A549 (cell line): ENCODE results near the gene RXFP2. TPM values are rescaled to one million over a fixed set of nuclear protein-coding genes. Genes with fewer than 3 reads are reported as not detected.

Experiments used
- ATAC-seq, 2 experiments: fragments of 200-7000 bp in 1 of 2; fragments of >200 bp in 1 of 2; cut with Nextera tagmentation in 1 of 2; cut with Tn5 transposase in 1 of 2; 3 replicates each; pipeline versions ENCODE4 v1.8.0 to v1.9.1; 2018 to 2020; ENCODE audit warnings: mild to moderate bottlenecking in 1 of 2, moderate library complexity in 1 of 2
- CTCF ChIA-PET: fragments of 300-600 bp; sonication (Branson Sonifier 250); formaldehyde crosslinking; extraction: SDS; loops from one replicate; lab custom pipeline; 2021; ENCODE audit warnings: antibody characterized with exemption, inconsistent platforms; lab: Yijun Ruan, JAX
- POLR2A ChIA-PET: fragments of 350-600 bp; formaldehyde crosslinking; extraction: SDS; loops from one replicate; lab custom pipeline; 2021; ENCODE audit warnings: antibody characterized with exemption, inconsistent platforms; lab: Yijun Ruan, JAX
- DNase-seq, 2 experiments: peaks; one replicate each; pipeline versions ENCODE4 v3.0.0 to v3.0.0-alpha.2; 2011 to 2016; ENCODE audit warnings: low read depth in 1 of 2, low spot score in 1 of 2
- FAIRE-seq: peaks from 2 replicates; lab custom pipeline; 2011; peaks lifted over from hg19 to GRCh38; lab: Jason Lieb, UNC
- H3K27ac ChIP-seq, 2 experiments: fragments of >200 bp; sonication (Bioruptor Twin); formaldehyde crosslinking; 3 replicates each; pipeline ENCODE4 v1.5.1; 2016 to 2017
- H3K4me1 ChIP-seq: fragments of >200 bp; sonication (Bioruptor Twin); formaldehyde crosslinking; 3 replicates; pipeline ENCODE4 v1.6.1; 2016
- H3K4me2 ChIP-seq: fragments of >200 bp; sonication (Bioruptor Twin); formaldehyde crosslinking; 3 replicates; pipeline ENCODE4 v1.6.1; 2016
- H3K4me3 ChIP-seq: fragments of >200 bp; sonication (Bioruptor Twin); formaldehyde crosslinking; 3 replicates; pipeline ENCODE4 v1.5.1; 2016
- H3K9me3 ChIP-seq: fragments of >200 bp; sonication (Bioruptor Twin); formaldehyde crosslinking; 3 replicates; pipeline ENCODE4 v1.6.1; 2016
- CHD4 ChIP-seq: fragments of 200-600 bp; sonication (generic); IDR thresholded peaks from 2 replicates; pipeline ENCODE4 v1.6.1; 2016; ENCODE audit warnings: antibody characterized with exemption, mild to moderate bottlenecking, borderline replicate concordance
- EHF ChIP-seq: fragments of 250-450 bp; sonication (Bioruptor Pico); IDR thresholded peaks from 2 replicates; pipeline ENCODE4 v1.5.0; 2020; ENCODE audit warnings: mild to moderate bottlenecking
- EHMT2 ChIP-seq: fragments of 200-600 bp; sonication (generic); IDR thresholded peaks from 2 replicates; pipeline ENCODE4 v1.6.1; 2016; ENCODE audit warnings: antibody characterized with exemption, low read depth, mild to moderate bottlenecking, moderate library complexity
- EP300 ChIP-seq, 2 experiments: fragments of >200 bp; sonication (Bioruptor Twin); formaldehyde crosslinking; IDR thresholded peaks; 2 replicates in 1 of 2; 3 replicates in 1 of 2; pipeline ENCODE4 v1.6.1; 2016 to 2017
- ESRRA ChIP-seq: fragments of 150-350 bp; IDR thresholded peaks from 2 replicates; pipeline ENCODE4 v1.6.1; 2014; ENCODE audit warnings: mild to moderate bottlenecking, low read length, borderline replicate concordance
- FOSB ChIP-seq: fragments of 250-450 bp; sonication (Bioruptor Pico); IDR thresholded peaks from 2 replicates; pipeline ENCODE4 v1.5.0; 2020; ENCODE audit warnings: mild to moderate bottlenecking, moderate library complexity
- FOXS1 ChIP-seq: fragments of 250-450 bp; sonication (Bioruptor Pico); IDR thresholded peaks from 2 replicates; pipeline ENCODE4 v1.5.0; 2020; ENCODE audit warnings: mild to moderate bottlenecking, moderate library complexity
- HDAC2 ChIP-seq: fragments of 200-600 bp; sonication (generic); IDR thresholded peaks from 2 replicates; pipeline ENCODE4 v1.6.1; 2016
- HOXB5 ChIP-seq: fragments of 250-450 bp; sonication (Bioruptor Pico); IDR thresholded peaks from 2 replicates; pipeline ENCODE4 v1.5.0; 2020; ENCODE audit warnings: mild to moderate bottlenecking, moderate library complexity
- MYC ChIP-seq: IDR thresholded peaks from 2 replicates; pipeline ENCODE4 v1.6.1; 2012; ENCODE audit warnings: mild to moderate bottlenecking, inconsistent platforms, low read length, improper control_type of control experiment, borderline replicate concordance
- NFE2L2 ChIP-seq: fragments of 150-350 bp; conservative IDR thresholded peaks from 2 replicates; pipeline ENCODE4 v1.6.1; 2014; ENCODE audit warnings: low read length
- NPAS2 ChIP-seq: fragments of 250-450 bp; sonication (Bioruptor Pico); IDR thresholded peaks from 2 replicates; pipeline ENCODE4 v1.8.0; 2022; ENCODE audit warnings: mild to moderate bottlenecking, moderate library complexity, borderline replicate concordance
- PHF8 ChIP-seq: fragments of 200-600 bp; sonication (generic); IDR thresholded peaks from 2 replicates; pipeline ENCODE4 v1.6.1; 2016; ENCODE audit warnings: low read depth, mild to moderate bottlenecking, antibody characterized with exemption, moderate library complexity, borderline replicate concordance
- RARB ChIP-seq: fragments of 250-450 bp; sonication (Bioruptor Pico); IDR thresholded peaks from 2 replicates; pipeline ENCODE4 v1.8.0; 2021; ENCODE audit warnings: mild to moderate bottlenecking, moderate library complexity
- RCOR1 ChIP-seq: fragments of 150-350 bp; IDR thresholded peaks from 2 replicates; pipeline ENCODE4 v1.6.1; 2014; ENCODE audit warnings: antibody characterized with exemption, low read length, low read depth
- SREBF2 ChIP-seq: fragments of 450-650 bp; IDR thresholded peaks from 2 replicates; pipeline ENCODE4 v1.6.1; 2014; ENCODE audit warnings: mild to moderate bottlenecking, moderate library complexity
- TFCP2L1 ChIP-seq: fragments of 250-450 bp; sonication (Bioruptor Pico); IDR thresholded peaks from 2 replicates; pipeline ENCODE4 v1.5.0; 2021; ENCODE audit warnings: mild to moderate bottlenecking
- TP53 ChIP-seq: fragments of 250-450 bp; sonication (Bioruptor Pico); IDR thresholded peaks from 2 replicates; pipeline ENCODE4 v1.5.0; 2021; ENCODE audit warnings: mild to moderate bottlenecking, moderate library complexity
- USF2 ChIP-seq: fragments of 450-650 bp; IDR thresholded peaks from 2 replicates; pipeline ENCODE4 v1.6.1; 2014; ENCODE audit warnings: antibody characterized with exemption
- WGBS: methylation state at CpG from one replicate; pipeline ENCODE4 v1.1.6; 2017; ENCODE audit errors: missing lambda C conversion rate; 5-methylcytosine and 5-hydroxymethylcytosine counted together
- polyA plus RNA-seq, 4 experiments: library from polyadenylated mRNA; depleted of rRNA in 3 of 4; stranded (reverse); fragments of >200 nt; fragmentation: RNase III in 1 of 4; extraction: RNeasy Plus Mini Kit Qiagen cat#74134 plus additional on column Dnase treatment in 1 of 4; gene quantifications; 2 replicates in 3 of 4; 3 replicates in 1 of 4; pipeline ENCODE4 v1.2.3, GENCODE V29; 2011 to 2017
- TF ChIP-seq, protein P1 (sequence below): fragments of 200-600 bp; sonication (generic); IDR thresholded peaks from 2 replicates; pipeline ENCODE4 v1.6.1; 2016; ENCODE audit warnings: antibody characterized with exemption, mild to moderate bottlenecking, moderate library complexity
- TF ChIP-seq, protein P2 (sequence below): fragments of 150-350 bp; IDR thresholded peaks from 2 replicates; pipeline ENCODE4 v1.6.1; 2014; ENCODE audit warnings: low read depth, mild to moderate bottlenecking, low read length
- TF ChIP-seq, protein P3 (sequence below): fragments of >200 bp; sonication (Bioruptor Twin); formaldehyde crosslinking; IDR thresholded peaks from 3 replicates; pipeline ENCODE4 v1.6.1; 2016

RXFP2 gene
- polyA plus RNA-seq, 2 of the 4 experiments (the other 2 are of a cell fraction), result not detected

- 30% methylated on average over 7 of the region's 7 CpGs for WGBS
- FAIRE-seq (no peak), DNase-seq (no peak), ATAC-seq (no peak)
- no peak overlapping the region for H3K4me2 ChIP-seq
- no peaks in the 10 kb centered on the region for H3K4me1 ChIP-seq
- H3K27ac ChIP-seq, result no peak overlapping the region
- ChIA-PET CTCF (interaction anchor here (0.6 kb wide), 1 partner anchor 52 kb away, joined by 4 read pairs; no protein-coding TSS in a partner anchor), POLR2A (no interaction called here)
- H3K4me3 ChIP-seq, result no peak overlapping the region
- no peaks in the 10 kb centered on the region for H3K9me3 ChIP-seq
- TF ChIP-seq PHF8 (no peak), TP53 (CRISPR knock-in tag) (no peak), HDAC2 (no peak), CHD4 (no peak), EHF (CRISPR knock-in tag) (no peak), RCOR1 (no peak), FOSB (no peak)
Measured at GRCh38 chr13:31786011-31786410, 46.7 kb downstream of the RXFP2 start.

DNA sequence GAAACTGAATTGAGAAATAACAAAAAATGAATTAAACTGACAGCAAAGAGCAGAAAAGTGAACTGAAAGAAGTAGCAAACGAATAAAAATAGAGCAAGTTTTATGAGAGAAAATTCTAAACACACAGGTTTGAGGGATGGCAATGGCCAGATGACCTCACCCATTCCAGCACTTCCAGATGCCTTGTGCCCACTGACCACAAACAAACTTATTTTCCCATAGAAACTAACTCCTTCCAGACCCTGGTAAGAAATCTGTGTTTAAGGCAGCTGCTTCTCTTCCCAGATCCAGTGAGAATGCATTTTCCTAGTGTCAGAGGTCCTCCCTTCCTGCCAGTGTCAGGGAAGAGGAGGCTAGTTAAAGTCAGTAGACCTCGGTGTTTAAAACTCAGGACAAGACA is 51.7 kb downstream of the RXFP2 start:
- no peaks in the 10 kb centered on the region for H3K9me3 ChIP-seq
- POLR2A ChIA-PET, result no interaction called here
- H3K4me2 ChIP-seq, result no peak overlapping the region
- TF ChIP-seq SREBF2 (no peak), NFE2L2 (no peak), MYC (no peak), EHF (CRISPR knock-in tag) (no peak), RCOR1 (no peak), USF2 (no peak), FOXS1 (no peak), ESRRA (no peak), EP300 (IDR thresholded peaks at IDR 0.05) (no peak)
- TF ChIP-seq, protein P1, sequence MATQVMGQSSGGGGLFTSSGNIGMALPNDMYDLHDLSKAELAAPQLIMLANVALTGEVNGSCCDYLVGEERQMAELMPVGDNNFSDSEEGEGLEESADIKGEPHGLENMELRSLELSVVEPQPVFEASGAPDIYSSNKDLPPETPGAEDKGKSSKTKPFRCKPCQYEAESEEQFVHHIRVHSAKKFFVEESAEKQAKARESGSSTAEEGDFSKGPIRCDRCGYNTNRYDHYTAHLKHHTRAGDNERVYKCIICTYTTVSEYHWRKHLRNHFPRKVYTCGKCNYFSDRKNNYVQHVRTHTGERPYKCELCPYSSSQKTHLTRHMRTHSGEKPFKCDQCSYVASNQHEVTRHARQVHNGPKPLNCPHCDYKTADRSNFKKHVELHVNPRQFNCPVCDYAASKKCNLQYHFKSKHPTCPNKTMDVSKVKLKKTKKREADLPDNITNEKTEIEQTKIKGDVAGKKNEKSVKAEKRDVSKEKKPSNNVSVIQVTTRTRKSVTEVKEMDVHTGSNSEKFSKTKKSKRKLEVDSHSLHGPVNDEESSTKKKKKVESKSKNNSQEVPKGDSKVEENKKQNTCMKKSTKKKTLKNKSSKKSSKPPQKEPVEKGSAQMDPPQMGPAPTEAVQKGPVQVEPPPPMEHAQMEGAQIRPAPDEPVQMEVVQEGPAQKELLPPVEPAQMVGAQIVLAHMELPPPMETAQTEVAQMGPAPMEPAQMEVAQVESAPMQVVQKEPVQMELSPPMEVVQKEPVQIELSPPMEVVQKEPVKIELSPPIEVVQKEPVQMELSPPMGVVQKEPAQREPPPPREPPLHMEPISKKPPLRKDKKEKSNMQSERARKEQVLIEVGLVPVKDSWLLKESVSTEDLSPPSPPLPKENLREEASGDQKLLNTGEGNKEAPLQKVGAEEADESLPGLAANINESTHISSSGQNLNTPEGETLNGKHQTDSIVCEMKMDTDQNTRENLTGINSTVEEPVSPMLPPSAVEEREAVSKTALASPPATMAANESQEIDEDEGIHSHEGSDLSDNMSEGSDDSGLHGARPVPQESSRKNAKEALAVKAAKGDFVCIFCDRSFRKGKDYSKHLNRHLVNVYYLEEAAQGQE, result no peak
- TF ChIP-seq, protein P2, sequence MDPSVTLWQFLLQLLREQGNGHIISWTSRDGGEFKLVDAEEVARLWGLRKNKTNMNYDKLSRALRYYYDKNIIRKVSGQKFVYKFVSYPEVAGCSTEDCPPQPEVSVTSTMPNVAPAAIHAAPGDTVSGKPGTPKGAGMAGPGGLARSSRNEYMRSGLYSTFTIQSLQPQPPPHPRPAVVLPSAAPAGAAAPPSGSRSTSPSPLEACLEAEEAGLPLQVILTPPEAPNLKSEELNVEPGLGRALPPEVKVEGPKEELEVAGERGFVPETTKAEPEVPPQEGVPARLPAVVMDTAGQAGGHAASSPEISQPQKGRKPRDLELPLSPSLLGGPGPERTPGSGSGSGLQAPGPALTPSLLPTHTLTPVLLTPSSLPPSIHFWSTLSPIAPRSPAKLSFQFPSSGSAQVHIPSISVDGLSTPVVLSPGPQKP, result no peak
- TF ChIP-seq, all 56 proteins: peak for 0
- ATAC-seq, result no peak
- H3K27ac ChIP-seq, result no peak overlapping the region
- CTCF ChIA-PET, result no interaction called here
- H3K4me1 ChIP-seq, result no peaks in the 10 kb centered on the region
- no peak for DNase-seq
- WGBS, result 0% methylated on average over 2 of the region's 2 CpGs
- FAIRE-seq, result no peak
- H3K4me3 ChIP-seq, result no peak overlapping the region

GRCh38 chr13:31793246-31793645 is 53.9 kb downstream of the RXFP2 start:
- FAIRE-seq (no peak), ATAC-seq (no peak), DNase-seq (no peak)
- ChIA-PET CTCF (interaction anchor here (1.0 kb wide), 1 partner anchor 556 kb away, joined by 4 read pairs; no protein-coding TSS in a partner anchor), POLR2A (no interaction called here)
- Histone ChIP-seq H3K4me2 (no peak overlapping the region), H3K4me1 (no peaks in the 10 kb centered on the region), H3K9me3 (no peaks in the 10 kb centered on the region), H3K27ac (no peak overlapping the region), H3K4me3 (no peak overlapping the region)
- TF ChIP-seq NPAS2 (CRISPR knock-in tag), result no peak
- no peak for TF ChIP-seq HOXB5 (CRISPR knock-in tag)
- no peak for TF ChIP-seq NFE2L2
- no peak for TF ChIP-seq EP300 (IDR thresholded peaks at IDR 0.05)
- TF ChIP-seq TFCP2L1 (CRISPR knock-in tag), result no peak
- TF ChIP-seq, protein P3, sequence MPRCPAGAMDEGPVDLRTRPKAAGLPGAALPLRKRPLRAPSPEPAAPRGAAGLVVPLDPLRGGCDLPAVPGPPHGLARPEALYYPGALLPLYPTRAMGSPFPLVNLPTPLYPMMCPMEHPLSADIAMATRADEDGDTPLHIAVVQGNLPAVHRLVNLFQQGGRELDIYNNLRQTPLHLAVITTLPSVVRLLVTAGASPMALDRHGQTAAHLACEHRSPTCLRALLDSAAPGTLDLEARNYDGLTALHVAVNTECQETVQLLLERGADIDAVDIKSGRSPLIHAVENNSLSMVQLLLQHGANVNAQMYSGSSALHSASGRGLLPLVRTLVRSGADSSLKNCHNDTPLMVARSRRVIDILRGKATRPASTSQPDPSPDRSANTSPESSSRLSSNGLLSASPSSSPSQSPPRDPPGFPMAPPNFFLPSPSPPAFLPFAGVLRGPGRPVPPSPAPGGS, result no peak
- no peak for TF ChIP-seq SREBF2
- no peak for TF ChIP-seq RARB (CRISPR knock-in tag)
- TF ChIP-seq EHMT2, result no peak
- TF ChIP-seq, protein P1, result no peak
